NCI-H1436 treated with DMSO at 0.1 percent for 48 hours (cell line): Measurements from ENCODE around the gene NCDN.

Experiments used
- DNase-seq: peaks from one replicate; lab custom pipeline; 2025; lab: John Stamatoyannopoulos, UW

The NCDN gene

DNA sequence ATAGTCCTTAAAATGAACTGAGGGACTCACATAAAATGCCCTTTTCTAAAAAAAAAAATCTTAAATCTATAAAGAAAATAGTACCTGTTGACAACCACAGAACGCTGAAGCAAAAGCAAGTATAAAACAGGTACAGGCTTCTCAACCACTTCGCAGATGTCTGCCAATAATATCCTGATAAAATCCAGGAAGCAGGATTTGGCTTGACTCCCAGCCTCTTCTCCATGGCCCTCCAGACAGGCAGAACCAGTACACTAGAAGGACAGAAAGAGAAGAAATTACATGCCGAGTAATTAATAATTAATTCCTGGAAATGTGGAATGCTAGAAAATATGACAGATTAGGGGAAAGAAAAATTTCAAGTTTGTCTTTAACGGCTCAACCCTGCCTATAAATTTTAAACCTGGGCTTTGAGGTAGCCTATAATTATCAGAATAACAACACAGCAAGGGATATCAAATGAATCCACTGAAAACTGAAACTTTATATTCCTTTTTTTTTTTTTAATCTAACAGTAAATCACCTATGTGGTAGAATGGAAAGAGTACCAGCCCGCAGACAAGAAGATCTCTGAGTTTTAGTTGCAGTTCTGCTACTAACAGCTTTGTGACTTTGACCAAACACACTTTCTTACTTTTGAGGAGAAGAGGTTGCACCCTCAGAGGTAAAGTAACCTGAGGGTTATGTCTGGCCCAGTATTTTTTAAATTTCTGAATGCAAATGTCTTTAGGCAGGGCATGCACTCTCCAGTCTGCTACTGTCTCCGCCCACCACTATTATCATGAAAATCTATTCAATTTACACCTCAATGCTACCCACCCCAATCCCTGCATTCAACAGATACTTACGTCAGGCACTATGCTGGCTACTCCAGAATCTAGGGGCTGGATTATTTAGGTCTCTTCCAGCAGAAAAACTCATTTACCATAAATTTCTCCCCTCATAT is 3.1 kb upstream of the NCDN start:
- DNase-seq: no peak

DNA sequence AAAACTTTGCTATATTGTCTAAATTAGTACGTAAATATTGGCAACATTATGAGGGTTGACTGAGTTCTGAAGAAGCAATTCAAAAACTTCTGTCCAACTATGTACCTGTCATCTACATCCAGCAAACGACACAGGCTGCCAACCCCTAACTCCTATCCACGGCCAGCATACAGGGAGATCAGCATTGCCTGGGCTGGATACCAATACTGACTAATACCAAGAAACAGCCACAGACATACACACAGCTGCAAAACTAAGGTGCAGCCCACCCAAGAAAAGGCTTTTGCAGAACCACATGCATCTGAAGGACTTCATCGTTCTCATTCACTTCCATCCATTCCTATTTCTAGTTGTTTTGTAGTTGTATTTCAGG is 2.4 kb upstream of the NCDN start:
- no peak for DNase-seq

DNA sequence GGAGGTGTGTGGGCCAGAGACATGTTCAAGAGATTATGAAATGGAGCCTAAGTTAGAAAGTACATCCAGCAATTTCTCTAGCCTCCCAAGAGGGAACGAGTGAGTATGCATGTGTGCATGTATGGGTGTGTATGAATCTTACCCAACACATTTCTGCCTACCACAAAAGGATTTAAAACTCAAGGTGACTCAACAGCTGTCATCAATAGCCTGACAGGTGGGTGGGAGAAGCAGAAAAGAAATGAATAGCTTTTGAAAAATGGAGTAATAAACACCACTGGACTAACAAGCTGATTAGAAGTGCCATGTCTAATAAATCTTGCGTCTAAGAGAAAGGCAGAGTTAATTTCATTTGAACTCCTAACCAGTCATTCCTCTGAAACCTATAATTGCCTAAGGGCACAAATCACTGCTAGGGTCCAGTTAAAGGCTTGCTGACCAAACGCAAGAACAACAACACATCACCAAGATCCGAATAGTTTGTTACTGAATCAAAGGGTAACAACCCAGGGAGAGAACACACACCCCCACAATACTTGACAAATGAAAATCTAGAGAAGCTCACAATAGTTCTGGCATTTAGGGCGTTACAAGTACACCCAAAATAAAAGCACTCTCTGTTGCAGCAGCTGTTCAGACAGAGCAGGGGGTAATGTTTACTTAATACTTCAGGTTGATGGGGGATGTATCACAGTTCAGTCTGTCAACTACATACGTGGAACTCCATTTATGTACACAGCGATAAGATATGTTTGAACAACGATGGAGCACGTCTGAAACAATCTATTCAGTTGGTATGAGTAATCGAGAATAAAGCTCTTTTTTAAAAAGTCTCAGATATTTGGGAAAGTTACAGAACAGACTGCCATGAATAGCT is 1.8 kb upstream of the NCDN start:
- DNase-seq: no peak

DNA sequence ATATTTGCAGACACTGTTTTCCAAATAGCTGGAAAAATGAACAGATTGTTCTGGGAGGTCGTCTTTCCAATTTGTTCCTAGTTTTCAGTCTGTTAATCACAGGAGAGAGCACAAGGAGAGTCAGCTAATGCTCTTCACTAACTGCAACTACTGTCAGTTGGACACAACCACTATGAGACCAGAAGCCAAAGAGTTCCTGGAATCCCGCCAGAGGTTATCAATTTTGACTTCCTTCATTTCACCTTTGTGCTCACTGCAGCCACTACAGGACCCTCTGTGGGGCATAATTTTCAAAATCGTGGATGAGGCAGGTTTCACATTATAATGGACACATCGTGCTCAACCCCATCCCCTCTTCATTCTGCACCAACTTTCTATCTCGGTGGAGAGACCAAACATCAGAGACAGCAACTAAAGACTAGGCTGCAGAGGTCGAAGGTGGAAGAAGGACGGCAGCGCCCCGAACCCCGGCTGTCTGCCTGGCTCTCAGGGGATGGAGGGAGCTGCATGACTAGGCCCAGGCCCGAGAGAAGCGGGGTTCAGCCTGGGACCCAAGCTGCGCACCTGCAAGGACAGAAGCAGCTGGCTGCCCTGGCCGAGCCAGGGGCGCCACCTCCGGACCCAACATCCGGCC is 998 bp upstream of the NCDN start:
- no peak for DNase-seq

DNA sequence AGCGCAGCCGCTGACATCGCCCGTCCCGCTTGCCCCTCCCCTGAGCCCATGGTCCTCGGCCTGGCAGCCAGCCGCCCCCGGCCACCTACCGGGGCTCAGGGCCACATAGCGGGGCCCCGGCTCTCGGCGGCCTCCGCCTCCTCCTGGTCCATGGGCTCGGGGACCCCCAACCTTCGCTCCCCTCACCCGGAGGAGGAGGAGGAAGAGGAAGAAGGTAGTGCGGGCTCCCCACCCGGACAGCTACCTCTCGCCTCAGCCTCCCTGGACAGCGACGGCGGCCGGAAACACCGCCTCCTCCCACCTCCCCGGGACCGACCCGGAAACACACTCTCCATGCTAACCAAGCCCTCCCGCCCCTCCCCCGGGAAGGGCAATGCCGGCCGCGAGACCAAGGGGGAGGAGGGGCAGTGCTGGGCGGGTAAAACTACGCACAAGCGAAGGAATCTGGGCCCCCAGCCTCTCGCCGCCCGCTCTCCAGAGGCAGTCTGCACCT is 435 bp upstream of the NCDN start, which contains the start of gene KIAA0319L:
Gene KIAA0319L, minus strand, starts transcription at position 286 of the 493 bp plus-strand sequence. CDS start 2,912 bp downstream, outside the sequence.
- no peak for DNase-seq

DNA sequence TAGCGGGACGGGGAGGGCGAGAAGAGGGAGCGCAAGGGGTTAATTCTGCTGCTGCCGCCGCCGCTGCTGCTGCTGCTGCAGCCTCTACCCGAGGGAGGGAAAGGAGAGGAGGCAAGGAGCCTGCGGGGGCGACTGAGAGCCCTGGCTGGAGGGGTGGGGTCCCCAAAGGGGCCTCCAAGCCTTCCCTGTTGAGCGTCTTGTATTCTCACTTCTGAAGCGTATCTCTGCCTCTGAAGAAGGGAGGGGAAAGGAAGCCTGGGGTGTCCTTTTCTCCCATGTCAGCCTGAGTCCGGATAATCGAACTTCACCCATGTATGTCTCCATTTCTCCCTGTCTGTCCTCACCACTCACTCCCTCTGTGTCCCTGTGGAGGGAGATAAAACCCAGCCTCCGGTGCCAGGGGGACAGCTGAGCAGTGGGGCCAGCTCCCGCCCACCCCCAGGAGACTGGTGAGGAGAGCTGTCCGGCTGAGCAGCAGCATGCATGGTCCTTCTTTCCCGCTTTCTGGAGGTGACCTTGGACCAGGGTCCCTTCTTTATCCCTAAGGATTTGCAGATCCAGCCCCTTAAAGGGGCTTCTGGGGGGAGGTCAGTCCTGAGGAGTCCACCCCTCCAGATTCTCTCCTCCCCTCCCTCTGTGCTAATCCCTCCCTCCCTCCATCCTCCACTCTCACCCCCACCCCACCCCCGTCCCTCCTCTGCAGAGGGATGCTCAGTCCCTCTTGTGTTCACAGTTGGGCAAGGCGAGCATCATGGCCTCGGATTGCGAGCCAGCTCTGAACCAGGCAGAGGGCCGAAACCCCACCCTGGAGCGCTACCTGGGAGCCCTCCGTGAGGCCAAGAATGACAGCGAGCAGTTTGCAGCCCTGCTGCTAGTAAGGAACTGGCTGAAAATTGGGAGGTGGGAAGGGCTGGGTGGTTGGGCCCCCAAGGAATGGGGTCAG is 1.0 kb downstream of the NCDN start:
- no peak for DNase-seq

DNA sequence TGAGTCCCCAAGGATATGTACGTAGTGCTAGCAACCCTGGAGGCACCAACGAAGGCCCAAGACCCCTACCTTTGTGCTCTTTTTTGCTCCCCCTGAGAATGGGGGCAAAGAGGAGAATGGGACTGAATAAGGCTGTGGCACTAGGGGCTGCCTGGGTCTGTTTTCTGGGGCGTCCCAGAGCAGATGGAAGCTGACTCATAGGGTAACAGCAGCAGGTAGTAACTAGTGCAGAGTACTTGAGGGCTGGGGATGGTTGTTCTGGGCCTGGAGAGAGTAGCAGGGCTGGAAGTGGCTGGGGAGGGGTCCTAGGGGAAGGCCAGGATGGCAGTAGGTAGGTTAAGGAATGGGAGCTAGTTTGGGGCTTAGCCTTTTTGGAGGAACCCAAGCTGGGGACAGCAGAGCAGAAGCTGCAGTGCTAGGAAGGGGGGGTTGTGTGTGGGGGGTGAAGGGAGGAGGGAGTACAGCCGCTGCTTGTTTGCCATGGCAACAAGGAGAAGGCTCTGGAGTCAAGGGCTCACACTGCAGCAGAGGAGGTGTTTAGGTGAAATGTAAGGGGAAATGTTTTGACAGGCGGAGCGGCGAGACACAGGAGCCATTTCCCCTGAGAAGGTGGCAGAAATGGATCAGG is 1.8 kb downstream of the NCDN start:
- no peak for DNase-seq

DNA sequence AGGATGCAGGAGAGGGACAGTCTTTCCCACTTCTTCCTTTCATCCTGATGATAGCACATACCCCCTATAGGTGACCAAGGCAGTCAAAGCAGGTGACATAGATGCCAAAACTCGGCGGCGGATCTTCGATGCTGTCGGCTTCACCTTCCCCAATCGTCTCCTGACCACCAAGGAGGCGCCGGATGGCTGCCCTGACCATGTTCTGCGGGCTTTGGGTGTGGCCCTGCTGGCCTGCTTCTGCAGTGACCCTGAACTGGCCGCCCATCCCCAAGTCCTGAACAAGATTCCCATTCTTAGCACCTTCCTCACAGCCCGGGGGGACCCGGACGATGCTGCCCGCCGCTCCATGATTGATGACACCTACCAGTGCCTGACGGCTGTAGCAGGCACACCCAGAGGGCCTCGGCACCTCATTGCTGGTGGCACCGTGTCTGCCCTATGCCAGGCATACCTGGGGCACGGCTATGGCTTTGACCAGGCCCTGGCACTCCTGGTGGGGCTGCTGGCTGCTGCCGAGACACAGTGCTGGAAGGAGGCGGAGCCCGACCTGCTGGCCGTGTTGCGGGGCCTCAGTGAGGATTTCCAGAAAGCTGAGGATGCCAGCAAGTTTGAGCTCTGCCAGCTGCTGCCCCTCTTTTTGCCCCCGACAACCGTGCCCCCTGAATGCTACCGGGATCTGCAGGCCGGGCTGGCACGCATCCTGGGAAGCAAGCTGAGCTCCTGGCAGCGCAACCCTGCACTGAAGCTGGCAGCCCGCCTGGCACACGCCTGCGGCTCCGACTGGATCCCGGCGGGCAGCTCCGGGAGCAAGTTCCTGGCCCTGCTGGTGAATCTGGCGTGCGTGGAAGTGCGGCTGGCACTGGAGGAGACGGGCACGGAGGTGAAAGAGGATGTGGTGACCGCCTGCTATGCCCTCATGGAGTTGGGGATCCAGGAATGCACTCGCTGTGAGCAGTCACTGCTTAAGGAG is 2.9 kb downstream of the NCDN start:
- DNase-seq: no peak

DNA sequence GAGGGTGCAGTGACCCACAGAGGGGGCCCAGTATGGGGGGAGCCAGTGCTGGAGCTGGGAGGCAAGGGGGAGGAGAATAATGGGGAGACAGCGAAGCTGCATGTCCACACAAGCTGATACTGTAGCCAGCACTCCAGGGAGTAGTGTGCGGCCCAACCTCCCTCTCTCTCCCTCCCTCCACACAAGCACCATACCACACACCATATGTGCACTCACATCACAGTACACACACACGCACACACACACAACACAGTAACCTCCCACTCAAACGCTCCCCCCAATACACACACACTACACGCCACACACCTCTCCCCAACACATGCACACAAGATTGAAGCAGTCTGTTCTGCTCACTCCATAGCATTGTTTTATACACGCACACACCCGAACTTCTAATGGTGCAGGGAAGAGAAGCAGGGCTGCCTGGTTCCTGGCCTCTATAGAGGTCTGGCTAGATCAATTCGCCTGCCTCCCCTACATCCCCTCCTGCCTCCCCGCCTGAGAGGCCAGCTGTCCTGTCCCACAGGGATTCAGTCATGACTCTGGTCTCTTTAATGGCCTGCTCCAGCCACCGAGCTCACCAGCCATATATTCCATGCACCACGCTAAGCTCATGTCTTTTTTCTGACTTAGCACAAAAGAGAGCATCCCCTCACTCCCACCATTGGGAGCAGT is 3.8 kb downstream of the NCDN start:
- no peak for DNase-seq

DNA sequence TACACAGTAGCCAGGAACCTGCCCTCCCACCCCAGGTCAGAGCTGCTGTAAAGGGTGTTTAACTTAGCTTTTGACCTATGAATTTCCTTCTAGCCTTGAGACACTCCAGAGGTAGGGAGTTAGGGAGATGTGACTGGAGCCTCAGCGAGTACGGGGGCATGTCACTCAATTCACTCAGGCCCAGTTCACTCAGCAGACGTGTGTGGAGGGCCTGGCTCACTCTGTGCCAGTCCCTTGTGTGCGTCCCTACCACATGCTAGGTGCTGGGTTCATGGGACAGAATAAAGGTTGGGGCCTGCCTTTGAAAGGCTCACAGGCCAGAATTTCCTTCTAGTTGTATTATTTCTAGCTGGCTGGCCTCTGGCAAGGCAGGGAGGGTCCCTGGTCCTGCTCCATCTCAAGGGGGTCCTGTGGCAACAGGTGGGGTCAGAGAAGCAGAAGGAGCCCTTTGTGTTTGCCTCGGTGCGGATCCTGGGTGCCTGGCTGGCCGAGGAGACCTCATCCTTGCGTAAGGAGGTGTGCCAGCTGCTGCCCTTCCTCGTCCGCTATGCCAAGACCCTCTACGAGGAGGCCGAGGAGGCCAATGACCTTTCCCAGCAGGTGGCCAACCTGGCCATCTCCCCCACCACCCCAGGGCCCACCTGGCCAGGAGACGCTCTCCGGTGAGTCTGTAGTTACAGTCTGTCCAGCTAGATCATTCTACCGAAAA is 4.5 kb downstream of the NCDN start:
- DNase-seq: no peak

- no peak for DNase-seq
These were observed 5.6 kb downstream of the NCDN start for GRCh38 chr1:35563166-35563565.

DNA sequence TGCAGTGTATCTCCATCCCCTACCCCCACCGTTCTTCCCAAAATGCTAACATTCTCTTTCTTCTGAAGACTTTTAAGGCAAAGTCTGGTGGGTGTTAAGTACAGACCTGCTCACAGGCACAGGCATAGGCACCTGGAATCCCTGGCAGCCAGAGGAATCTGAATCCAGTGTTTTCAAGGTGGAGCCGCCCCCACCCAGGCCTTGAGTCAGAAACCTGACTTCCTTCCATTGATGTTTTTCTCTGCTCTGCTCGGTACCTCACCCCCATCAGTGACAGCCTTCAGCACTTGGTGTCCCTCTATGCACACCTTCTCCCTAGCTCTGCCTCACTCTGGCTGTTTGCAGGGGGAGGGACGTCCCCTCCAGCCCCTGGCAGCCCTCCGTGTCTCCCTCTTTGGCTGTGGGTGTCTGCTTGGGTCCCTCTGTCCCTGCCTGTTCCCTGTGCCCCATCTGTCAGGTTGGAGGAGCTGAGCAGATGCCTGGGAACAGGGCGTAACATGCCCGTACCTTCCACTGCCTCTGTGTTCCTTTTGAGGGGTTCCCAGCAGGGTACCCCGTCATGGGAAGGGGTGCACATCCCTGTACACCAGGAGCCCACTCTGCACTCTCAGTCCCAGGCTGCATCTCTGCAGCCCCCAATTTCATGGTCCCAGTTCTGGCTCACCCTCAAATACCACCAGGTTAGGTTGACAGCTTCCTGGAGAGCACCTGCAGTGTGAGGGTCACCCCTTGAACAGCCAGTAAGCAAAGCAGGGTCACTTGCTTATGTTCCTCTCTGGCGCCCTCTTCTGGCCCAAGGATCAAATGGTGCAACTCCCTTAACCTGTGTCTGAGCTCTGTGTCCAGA is 6.7 kb downstream of the NCDN start:
- DNase-seq: peak; percentile 22

- no peak for DNase-seq
These were observed 7.5 kb downstream of the NCDN start for GRCh38 chr1:35564884-35565741.

GRCh38 chr1:35565742-35566133 is 8.1 kb downstream of the NCDN start:
- DNase-seq: no peak

GRCh38 chr1:35567947-35568558 is 10.5 kb downstream of the NCDN start:
- no peak for DNase-seq

GRCh38 chr1:35568975-35569395 is 11.4 kb downstream of the NCDN start:
- no peak for DNase-seq
